HepG2 (cell line): ENCODE data around the gene ERCC2. TPM values are rescaled to one million over a fixed set of nuclear protein-coding genes. Genes with fewer than 3 reads are reported as not detected.

ENCODE experiments used
- ATAC-seq: fragments of 200-7000 bp; cut with Tn5 transposase; 3 replicates; pipeline ENCODE4 v1.9.1; 2020; ENCODE audit warnings: mild to moderate bottlenecking, moderate library complexity
- BruUV-seq: library from RNA; stranded (reverse); fragments of 400-500 nt; replicated peaks from 2 replicates; lab custom pipeline; 2021; lab: Mats Ljungman, UMichigan
- CTCF ChIA-PET: fragments of 300-600 bp; formaldehyde crosslinking; extraction: SDS; loops from one replicate; lab custom pipeline; 2021; ENCODE audit warnings: low total read pairs, inconsistent platforms, low intra/inter-chr PET ratio; lab: Yijun Ruan, JAX
- POLR2A ChIA-PET: fragments of 350-600 bp; sonication (Branson Sonifier 250); formaldehyde crosslinking; loops from one replicate; lab custom pipeline; 2020; ENCODE audit warnings: antibody characterized with exemption, inconsistent platforms; lab: Yijun Ruan, JAX
- DNase-seq: peaks from one replicate; pipeline ENCODE4 v3.0.0-alpha.2; 2015; ENCODE audit warnings: low spot score
- FAIRE-seq: peaks from 3 replicates; lab custom pipeline; 2011; peaks lifted over from hg19 to GRCh38; lab: Jason Lieb, UNC
- H2AFZ ChIP-seq: one replicate; pipeline ENCODE4 v1.6.1; 2011; ENCODE audit warnings: low read length, inconsistent platforms
- H3K27ac ChIP-seq: fragments of 300-600 bp; 3 replicates; pipeline ENCODE4 v1.8.0; 2011; ENCODE audit warnings: mixed run types, mild to moderate bottlenecking, mixed read lengths, low read length, inconsistent platforms; ENCODE audit not compliant: insufficient read depth; ENCODE audit errors: extremely low read length
- H3K27me3 ChIP-seq, 2 experiments: fragments of 200-600 bp in 1 of 2; 2 replicates in 1 of 2; 3 replicates in 1 of 2; pipeline versions ENCODE4 v1.6.0 to v1.8.0; 2011; ENCODE audit warnings: low read length in 2 of 2, mild to moderate bottlenecking in 2 of 2, moderate library complexity in 2 of 2, inconsistent platforms in 1 of 2; ENCODE audit not compliant: insufficient read depth in 2 of 2, control insufficient read depth in 1 of 2
- H3K36me3 ChIP-seq, 2 experiments: fragments of 200-600 bp in 1 of 2; replicated peaks in 1 of 2; 2 replicates in 1 of 2; 3 replicates in 1 of 2; pipeline versions ENCODE4 v1.5.1 to v1.8.0; 2011; ENCODE audit warnings: low read length in 2 of 2, inconsistent platforms in 1 of 2; ENCODE audit not compliant: insufficient read depth in 2 of 2, control insufficient read depth in 1 of 2
- H3K4me1 ChIP-seq: 2 replicates; pipeline ENCODE4 v1.5.1; 2012; ENCODE audit warnings: low read length, inconsistent platforms; ENCODE audit not compliant: insufficient read depth
- H3K4me2 ChIP-seq: 2 replicates; pipeline ENCODE4 v1.6.0; 2011; ENCODE audit warnings: low read depth, low read length, inconsistent platforms
- H3K4me3 ChIP-seq, 3 experiments: fragments of 200-600 bp in 1 of 3; sonication (generic), shearing (Covaris generic) in 1 of 3; replicated peaks in 1 of 3; 2 replicates each; pipeline ENCODE4 v1.5.1; 2011 to 2016; ENCODE audit warnings: low read length in 3 of 3, inconsistent platforms in 2 of 3, low read depth in 2 of 3, mild to moderate bottlenecking in 2 of 3, control low read depth in 1 of 3, mixed read lengths in 1 of 3; ENCODE audit not compliant: insufficient read depth in 1 of 3
- H3K79me2 ChIP-seq: one replicate; pipeline ENCODE4 v1.6.1; 2011; ENCODE audit warnings: low read length, inconsistent platforms; ENCODE audit not compliant: insufficient read depth
- H3K9ac ChIP-seq: 2 replicates; pipeline ENCODE4 v1.6.0; 2011; ENCODE audit warnings: mild to moderate bottlenecking, low read depth, low read length, inconsistent platforms; ENCODE audit not compliant: insufficient read depth
- H3K9me3 ChIP-seq: 2 replicates; pipeline ENCODE4 v1.5.1; 2012; ENCODE audit warnings: mild to moderate bottlenecking, low read length
- H4K20me1 ChIP-seq: 2 replicates; pipeline ENCODE4 v1.6.0; 2011; ENCODE audit warnings: inconsistent platforms, mild to moderate bottlenecking, low read length, moderate library complexity; ENCODE audit not compliant: insufficient read depth
- MEIS2 ChIP-seq: sonication (generic); formaldehyde crosslinking; IDR thresholded peaks from 2 replicates; pipeline ENCODE4 v1.9.0; 2021; ENCODE audit warnings: mild to moderate bottlenecking, missing genetic modification reagents
- NCOA1 ChIP-seq: sonication (generic); formaldehyde crosslinking; IDR thresholded peaks from 2 replicates; pipeline ENCODE4 v1.9.0; 2021; ENCODE audit warnings: missing genetic modification reagents
- PLRG1 ChIP-seq: fragments of 450-650 bp; conservative IDR thresholded peaks from 2 replicates; pipeline ENCODE4 v1.6.1; 2016
- RBM39 ChIP-seq: fragments of 200-400 bp; formaldehyde crosslinking; IDR thresholded peaks from one replicate; pipeline ENCODE4 v1.6.1; 2018; ENCODE audit warnings: antibody characterized with exemption, mild to moderate bottlenecking, low read depth, low read length; ENCODE audit not compliant: poor library complexity, severe bottlenecking
- SRSF4 ChIP-seq: fragments of 200-400 bp; formaldehyde crosslinking; IDR thresholded peaks from one replicate; pipeline ENCODE4 v1.6.1; 2018; ENCODE audit warnings: mild to moderate bottlenecking, low read depth, low read length, moderate library complexity; ENCODE audit not compliant: poor library complexity, severe bottlenecking
- ZNF317 ChIP-seq: sonication (generic); formaldehyde crosslinking; IDR thresholded peaks from 2 replicates; pipeline ENCODE4 v1.5.0; 2020; ENCODE audit warnings: mild to moderate bottlenecking, missing genetic modification reagents
- ZNF562 ChIP-seq: sonication (generic); formaldehyde crosslinking; IDR thresholded peaks from 2 replicates; pipeline ENCODE4 v1.8.0; 2022; ENCODE audit warnings: missing genetic modification reagents, borderline replicate concordance
- ZNF780A ChIP-seq: sonication (generic); formaldehyde crosslinking; IDR thresholded peaks from 2 replicates; pipeline ENCODE4 v1.8.0; 2022; ENCODE audit warnings: mild to moderate bottlenecking, missing genetic modification reagents, moderate library complexity
- ZSCAN21 ChIP-seq: sonication (generic); formaldehyde crosslinking; IDR thresholded peaks from 2 replicates; pipeline ENCODE4 v1.8.0; 2022; ENCODE audit warnings: mild to moderate bottlenecking, missing genetic modification reagents, moderate library complexity, borderline replicate concordance
- WGBS: methylation state at CpG from one replicate; pipeline ENCODE4 v1.1.6; 2017; ENCODE audit warnings: low lambda C conversion rate; 5-methylcytosine and 5-hydroxymethylcytosine counted together
- in situ Hi-C: cut with HindIII; loops from 2 replicates; pipeline ENCODE4 v1.10.0; 2017; ENCODE audit warnings: low pct_unique_long_range_greater_than_20kb; ENCODE audit not compliant: extremely low pct_ligation_motif_present
- intact Hi-C: fragments of 100-400 bp; cut with micrococcal nuclease; formaldehyde crosslinking; loops from one replicate; pipeline ENCODE4 v1.10.0; 2022; ENCODE audit not compliant: unreplicated experiment
- polyA plus RNA-seq, 8 experiments: library from polyadenylated mRNA; depleted of rRNA in 3 of 8; stranded (reverse) in 7 of 8; unstranded in 1 of 8; fragments of >200 nt; fragmentation: Illumina TruSeq in 4 of 8; extraction: Trizol in 4 of 8; gene quantifications; 2 replicates each; pipeline versions ENCODE4 v1.2.1 to v1.2.3, GENCODE V29; 2011 to 2016; ENCODE audit warnings: low read depth in 4 of 8, missing spikeins in 1 of 8, mixed read lengths in 1 of 8; ENCODE audit not compliant: insufficient read depth in 1 of 8
- total RNA-seq, 5 experiments: library from RNA; depleted of rRNA; stranded (reverse); fragments of >200 nt; fragmentation: Illumina TruSeq; extraction: Trizol; gene quantifications; 2 replicates each; pipeline ENCODE4 v1.2.3, GENCODE V29; 2016; ENCODE audit warnings: low read depth in 1 of 5
- TF ChIP-seq, protein P1 (sequence below): sonication (generic); formaldehyde crosslinking; IDR thresholded peaks from 2 replicates; pipeline ENCODE4 v1.8.1; 2023; ENCODE audit warnings: mild to moderate bottlenecking, missing genetic modification reagents, borderline replicate concordance
- TF ChIP-seq, protein P2 (sequence below): sonication (generic); formaldehyde crosslinking; IDR thresholded peaks from 2 replicates; pipeline ENCODE4 v1.5.0; 2020; ENCODE audit warnings: missing genetic modification reagents
- TF ChIP-seq, protein P3 (sequence below): sonication (generic); formaldehyde crosslinking; IDR thresholded peaks from 2 replicates; pipeline ENCODE4 v1.8.1; 2023; ENCODE audit warnings: missing genetic modification reagents, mild to moderate bottlenecking, borderline replicate concordance
- TF ChIP-seq, protein P4 (sequence below): sonication (generic); formaldehyde crosslinking; IDR thresholded peaks from 2 replicates; pipeline ENCODE4 v1.9.0; 2021; ENCODE audit warnings: missing genetic modification reagents, borderline replicate concordance
- TF ChIP-seq, protein P5 (sequence below): sonication (generic); formaldehyde crosslinking; conservative IDR thresholded peaks from 2 replicates; pipeline ENCODE4 v1.8.0; 2022; ENCODE audit warnings: low read depth, missing genetic modification reagents

ERCC2 gene
- total and polyA plus RNA-seq, 2 of the 13 experiments (the other 11 are each of a cell fraction or from before 2014, with no cell fraction given) = 25.4 to 49.2 TPM

DNA sequence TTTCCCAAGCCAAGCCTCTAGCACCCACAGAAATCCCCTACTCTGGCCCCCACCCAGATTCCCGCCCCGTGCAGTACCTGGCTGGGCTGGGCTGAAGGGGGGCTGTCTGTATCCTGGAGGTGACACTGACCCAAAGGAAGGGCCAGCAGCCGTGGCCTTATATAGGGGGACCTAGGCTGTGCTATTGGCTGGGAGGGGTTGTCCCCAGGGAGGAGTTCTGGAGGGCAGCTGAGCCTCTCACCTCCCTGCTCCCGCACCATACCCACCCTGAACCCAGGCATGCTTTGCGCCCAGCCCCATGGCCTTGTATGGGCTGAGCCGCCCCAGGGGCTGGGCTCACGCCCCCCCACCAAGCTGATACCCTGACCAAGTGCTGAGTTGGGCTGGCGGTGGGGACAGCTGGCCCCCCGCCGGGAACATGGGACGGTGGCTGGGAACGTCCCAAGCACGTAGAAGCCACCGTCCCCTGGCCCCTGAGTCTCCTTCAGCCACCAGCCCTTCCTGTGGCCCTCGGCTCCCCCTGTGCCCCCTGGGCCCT lies 47.6 kb downstream of the ERCC2 start, which contains the start of gene CKM:
Gene CKM, minus strand, starts transcription at position 132 of the 538 bp plus-strand sequence. CDS start 3,162 bp downstream, outside the sequence.
- Histone ChIP-seq H3K27me3 (peaks cover 3 to 43% of the 10 kb centered on the region in 2 experiments; a peak in 3 of 5 replicates), H3K9ac (no peak within 1 kb of the TSS), H3K36me3 (no peaks in the 10 kb centered on the region), H3K4me1 (peaks cover 44% of the 10 kb centered on the region), H3K4me2 (peak within 1 kb of the TSS; percentile 33), H3K4me3 (peak within 1 kb of the TSS in 1 of 3 experiments; percentile 34; a peak in 1 of 6 replicates), H3K9me3 (no peaks in the 10 kb centered on the region), H4K20me1 (no peaks in the 10 kb centered on the region), H3K27ac (no peak within 1 kb of the TSS), H2AFZ (no peak within 1 kb of the TSS), H3K79me2 (no peaks in the 10 kb centered on the region)
- intact Hi-C loops (no loop called here), in situ Hi-C loops (no loop called here)
- TF ChIP-seq NCOA1 (CRISPR knock-in tag) (no peak), ZNF780A (CRISPR knock-in tag) (no peak), ZNF317 (CRISPR knock-in tag) (no peak), MEIS2 (CRISPR knock-in tag) (no peak), ZNF562 (CRISPR knock-in tag) (no peak), SRSF4 (no peak), ZSCAN21 (CRISPR knock-in tag) (no peak), PLRG1 (no peak), RBM39 (no peak)
- TF ChIP-seq, protein P1, sequence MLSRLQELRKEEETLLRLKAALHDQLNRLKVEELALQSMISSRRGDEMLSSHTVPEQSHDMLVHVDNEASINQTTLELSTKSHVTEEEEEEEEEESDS (CRISPR knock-in tag) = no peak
- TF ChIP-seq, protein P2, sequence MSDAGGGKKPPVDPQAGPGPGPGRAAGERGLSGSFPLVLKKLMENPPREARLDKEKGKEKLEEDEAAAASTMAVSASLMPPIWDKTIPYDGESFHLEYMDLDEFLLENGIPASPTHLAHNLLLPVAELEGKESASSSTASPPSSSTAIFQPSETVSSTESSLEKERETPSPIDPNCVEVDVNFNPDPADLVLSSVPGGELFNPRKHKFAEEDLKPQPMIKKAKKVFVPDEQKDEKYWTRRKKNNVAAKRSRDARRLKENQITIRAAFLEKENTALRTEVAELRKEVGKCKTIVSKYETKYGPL (CRISPR knock-in tag) = no peak
- TF ChIP-seq, protein P3, sequence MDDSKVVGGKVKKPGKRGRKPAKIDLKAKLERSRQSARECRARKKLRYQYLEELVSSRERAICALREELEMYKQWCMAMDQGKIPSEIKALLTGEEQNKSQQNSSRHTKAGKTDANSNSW (CRISPR knock-in tag) = no peak
- TF ChIP-seq, protein P4, sequence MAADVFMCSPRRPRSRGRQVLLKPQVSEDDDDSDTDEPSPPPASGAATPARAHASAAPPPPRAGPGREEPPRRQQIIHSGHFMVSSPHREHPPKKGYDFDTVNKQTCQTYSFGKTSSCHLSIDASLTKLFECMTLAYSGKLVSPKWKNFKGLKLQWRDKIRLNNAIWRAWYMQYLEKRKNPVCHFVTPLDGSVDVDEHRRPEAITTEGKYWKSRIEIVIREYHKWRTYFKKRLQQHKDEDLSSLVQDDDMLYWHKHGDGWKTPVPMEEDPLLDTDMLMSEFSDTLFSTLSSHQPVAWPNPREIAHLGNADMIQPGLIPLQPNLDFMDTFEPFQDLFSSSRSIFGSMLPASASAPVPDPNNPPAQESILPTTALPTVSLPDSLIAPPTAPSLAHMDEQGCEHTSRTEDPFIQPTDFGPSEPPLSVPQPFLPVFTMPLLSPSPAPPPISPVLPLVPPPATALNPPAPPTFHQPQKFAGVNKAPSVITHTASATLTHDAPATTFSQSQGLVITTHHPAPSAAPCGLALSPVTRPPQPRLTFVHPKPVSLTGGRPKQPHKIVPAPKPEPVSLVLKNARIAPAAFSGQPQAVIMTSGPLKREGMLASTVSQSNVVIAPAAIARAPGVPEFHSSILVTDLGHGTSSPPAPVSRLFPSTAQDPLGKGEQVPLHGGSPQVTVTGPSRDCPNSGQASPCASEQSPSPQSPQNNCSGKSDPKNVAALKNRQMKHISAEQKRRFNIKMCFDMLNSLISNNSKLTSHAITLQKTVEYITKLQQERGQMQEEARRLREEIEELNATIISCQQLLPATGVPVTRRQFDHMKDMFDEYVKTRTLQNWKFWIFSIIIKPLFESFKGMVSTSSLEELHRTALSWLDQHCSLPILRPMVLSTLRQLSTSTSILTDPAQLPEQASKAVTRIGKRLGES = no peak
- TF ChIP-seq, protein P5, sequence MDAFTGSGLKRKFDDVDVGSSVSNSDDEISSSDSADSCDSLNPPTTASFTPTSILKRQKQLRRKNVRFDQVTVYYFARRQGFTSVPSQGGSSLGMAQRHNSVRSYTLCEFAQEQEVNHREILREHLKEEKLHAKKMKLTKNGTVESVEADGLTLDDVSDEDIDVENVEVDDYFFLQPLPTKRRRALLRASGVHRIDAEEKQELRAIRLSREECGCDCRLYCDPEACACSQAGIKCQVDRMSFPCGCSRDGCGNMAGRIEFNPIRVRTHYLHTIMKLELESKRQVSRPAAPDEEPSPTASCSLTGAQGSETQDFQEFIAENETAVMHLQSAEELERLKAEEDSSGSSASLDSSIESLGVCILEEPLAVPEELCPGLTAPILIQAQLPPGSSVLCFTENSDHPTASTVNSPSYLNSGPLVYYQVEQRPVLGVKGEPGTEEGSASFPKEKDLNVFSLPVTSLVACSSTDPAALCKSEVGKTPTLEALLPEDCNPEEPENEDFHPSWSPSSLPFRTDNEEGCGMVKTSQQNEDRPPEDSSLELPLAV = no peak
- ATAC-seq (peak; percentile 38), DNase-seq (no peak), FAIRE-seq (no peak)
- WGBS = 11% methylated on average over 5 of the region's 15 CpGs
- POLR2A ChIA-PET = no interaction called here
- no TSS peak for BruUV-seq
- CTCF ChIA-PET = no interaction called here
